Stimulated activated CD8-positive, alpha-beta memory T cell treated with anti-CD3 and anti-CD28 coated beads, Interleukin-15, amount 100 ng/mL, for 4 hours (primary cell): ENCODE measurements around the gene ZDHHC14.

ENCODE experiments used
- DNase-seq, 2 donors: peaks; one replicate each; pipeline ENCODE4 v3.0.0-alpha.2; 2020; ENCODE audit warnings: low read depth in 2 of 2

Gene ZDHHC14

DNA sequence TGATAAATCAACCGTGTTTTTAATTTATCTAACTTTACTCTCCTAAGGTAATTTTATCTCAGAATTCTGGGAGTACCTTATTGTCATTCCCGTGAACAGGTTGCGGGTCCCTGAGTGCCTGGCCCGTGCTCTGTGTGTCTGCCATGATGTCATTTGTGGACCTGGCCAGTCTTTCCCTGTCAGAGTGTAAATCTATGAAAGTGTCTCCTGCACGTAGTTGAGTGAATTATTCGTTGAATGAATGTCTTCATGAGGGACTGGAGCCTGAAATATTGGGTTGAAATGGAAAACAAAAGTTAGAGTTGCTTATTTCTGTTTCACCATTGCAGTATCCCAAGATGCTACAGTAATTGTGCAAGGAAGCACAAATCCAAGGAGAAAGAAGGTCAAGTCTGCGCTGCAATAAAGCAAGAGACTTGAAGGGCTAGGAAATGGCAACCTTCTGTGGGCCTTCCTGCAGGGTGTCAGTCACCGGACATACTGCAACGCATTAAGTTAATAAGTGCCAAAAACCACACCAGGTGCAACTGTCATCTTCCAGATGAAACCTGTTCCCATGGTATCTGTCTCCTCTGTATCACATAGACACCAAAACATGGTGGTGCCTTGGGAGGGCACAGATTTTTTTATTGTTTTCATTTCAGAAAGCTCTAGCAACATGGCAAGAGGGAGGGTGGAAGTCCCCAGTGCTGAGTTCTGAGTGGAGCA lies 135.5 kb downstream of the ZDHHC14 start:
- no peak for DNase-seq

- no peak for DNase-seq
Measured at GRCh38 chr6:157517601-157518359, 136.8 kb downstream of the ZDHHC14 start.

DNA sequence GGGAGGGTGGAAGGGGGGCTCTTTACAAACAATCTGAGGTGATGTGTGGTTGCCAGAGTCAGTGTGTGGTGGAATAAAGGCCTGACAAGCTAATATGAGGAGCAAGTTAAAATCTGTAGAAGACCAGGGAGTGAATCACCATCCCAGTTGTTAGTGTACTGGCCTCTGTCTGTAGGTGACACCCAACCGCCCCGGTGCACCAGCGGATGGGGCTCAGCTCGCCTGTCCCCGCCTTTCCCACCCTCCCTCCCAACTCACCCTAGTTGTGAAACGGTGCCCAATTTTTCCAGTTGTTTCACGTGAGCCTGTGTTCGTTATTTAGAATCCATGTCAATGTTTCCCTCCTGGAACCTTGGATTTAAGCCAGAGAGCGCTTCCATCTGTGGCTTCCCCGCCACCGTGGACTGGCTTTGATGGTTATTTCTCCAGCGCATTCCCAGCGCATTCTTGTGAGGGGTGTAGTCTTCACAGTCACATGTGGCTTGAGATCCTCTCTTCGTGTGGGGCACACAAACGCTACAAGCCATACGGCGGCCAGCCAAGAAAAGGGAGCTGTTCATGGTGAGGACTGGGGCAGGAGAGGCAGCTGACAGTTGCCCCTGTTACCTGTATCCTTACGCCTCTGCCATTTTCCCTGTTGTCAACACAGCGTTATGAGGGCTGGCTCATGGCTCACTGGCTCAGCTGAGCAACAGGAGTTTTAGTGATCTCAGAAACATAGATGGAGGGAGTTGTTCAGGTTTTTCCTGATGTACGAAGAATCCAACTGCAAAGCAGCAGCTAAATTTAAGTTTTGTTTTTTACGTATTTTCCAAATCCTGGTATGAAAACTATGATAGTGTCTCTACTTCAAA lies 137.6 kb downstream of the ZDHHC14 start:
- DNase-seq: no peak

DNA sequence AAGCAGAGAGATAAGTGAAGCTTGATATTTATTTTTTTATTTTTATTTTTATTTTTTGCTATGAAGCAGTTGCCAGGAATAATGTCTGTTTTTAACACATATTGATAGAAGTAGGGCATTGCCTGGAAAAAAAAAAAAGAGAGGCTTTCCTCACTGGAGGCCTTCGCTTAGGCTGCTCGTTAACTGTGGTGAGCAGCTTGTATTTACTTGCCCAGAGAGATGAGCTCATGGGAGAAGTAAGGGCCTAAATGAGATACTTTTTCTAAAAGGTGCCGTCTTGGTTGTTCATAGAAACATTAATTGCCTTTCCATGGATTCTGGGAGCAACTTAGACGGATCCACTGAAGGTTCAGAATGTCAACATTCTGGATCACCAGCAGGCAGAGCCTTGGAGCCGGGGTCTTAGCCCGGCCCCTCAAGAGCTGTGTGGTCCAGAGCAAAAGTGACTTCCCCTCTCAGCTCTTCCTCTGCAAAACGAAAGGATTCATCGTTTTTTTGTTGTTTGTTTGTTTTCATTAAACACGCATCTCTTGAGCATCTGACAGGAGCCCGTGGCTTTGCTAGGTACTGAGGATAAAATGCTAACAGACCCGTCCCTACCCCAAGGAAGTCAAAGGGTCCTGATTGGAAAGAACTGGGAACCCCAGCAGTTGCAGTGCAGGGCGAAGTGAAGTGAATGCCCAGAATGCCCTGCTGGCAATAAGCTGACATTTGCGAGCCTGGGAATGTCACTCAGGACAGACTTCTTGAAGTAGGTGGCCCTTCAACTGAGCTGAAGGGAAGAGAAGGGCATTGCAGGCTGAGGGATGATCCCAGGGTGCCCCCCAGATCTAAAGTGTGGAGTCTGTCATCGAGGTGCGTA lies 138.5 kb downstream of the ZDHHC14 start:
- DNase-seq: no peak

DNA sequence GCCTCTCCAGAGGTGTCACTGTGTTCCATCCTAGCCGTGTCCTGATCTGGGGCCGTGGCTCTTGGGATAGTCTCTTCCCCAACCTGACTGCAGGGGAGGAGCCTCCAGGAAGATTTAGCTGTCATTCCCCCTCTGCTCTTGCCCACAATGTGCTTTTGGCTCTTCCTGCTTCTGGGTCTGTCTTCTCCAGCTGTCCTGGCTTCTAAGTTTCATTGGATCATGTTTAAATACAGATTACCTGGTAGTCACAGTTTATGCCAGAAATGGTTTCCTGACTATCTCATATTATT lies 139.1 kb downstream of the ZDHHC14 start:
- DNase-seq: no peak

DNA sequence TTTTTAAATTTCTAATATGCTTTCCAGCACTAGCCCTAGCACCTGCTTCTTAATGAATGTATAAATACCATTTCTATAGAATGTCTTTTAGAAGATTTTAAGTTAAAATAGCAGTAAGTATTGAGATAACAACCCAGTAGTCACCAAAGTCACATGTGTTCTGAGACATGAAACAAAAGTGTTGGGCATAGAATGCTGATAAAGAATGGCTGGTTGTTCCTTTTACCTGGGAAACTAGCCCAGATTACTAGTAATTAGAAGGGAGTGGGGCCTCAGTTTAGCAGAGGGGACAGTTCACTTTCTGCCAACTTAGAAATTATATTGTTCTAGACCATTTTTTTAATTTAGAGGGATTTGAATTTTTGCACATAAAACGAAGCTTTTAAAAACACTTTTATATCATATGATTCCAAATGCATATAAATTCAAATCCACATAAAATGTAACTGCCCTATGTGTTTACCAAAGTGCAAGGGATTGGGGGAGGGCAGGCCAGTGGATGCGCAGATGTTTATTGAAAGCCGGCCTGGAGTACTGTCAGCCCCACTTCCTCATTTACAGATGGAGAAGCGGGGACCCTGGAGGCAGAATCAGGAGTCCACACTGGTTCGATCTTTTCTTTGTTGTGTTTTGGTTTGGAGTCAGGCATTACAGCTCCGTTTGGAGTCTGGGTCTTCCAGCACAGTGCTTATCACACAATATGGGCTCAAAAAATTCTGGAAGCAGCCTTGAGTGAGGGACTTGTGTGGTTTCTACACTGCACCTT lies 139.8 kb downstream of the ZDHHC14 start:
- no peak for DNase-seq

- no peak for DNase-seq
Measured at GRCh38 chr6:157521362-157522335, 140.7 kb downstream of the ZDHHC14 start.

GRCh38 chr6:157522472-157522871 lies 141.5 kb downstream of the ZDHHC14 start:
- no peak for DNase-seq

DNA sequence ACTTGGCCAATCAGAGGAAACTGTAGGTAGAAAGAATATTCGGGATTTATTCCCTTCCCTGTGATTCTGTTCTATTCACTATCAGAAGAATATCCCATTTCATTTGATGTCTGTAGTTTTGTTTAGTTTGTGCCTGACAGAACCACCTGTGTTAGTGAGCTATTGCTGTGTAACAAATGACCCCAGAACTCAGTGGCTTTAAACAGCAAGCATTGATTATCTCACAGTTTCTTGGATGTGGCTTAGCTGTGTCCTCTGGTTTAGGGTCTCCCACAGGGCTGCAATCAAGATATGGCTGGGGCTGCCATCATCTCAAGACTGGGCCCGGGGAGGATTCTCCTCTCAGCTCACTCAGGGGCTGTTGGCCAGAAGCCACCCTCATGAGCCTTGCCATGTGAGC lies 143.7 kb downstream of the ZDHHC14 start:
- DNase-seq: no peak

GRCh38 chr6:157525292-157525889 lies 144.4 kb downstream of the ZDHHC14 start:
- DNase-seq: no peak

DNA sequence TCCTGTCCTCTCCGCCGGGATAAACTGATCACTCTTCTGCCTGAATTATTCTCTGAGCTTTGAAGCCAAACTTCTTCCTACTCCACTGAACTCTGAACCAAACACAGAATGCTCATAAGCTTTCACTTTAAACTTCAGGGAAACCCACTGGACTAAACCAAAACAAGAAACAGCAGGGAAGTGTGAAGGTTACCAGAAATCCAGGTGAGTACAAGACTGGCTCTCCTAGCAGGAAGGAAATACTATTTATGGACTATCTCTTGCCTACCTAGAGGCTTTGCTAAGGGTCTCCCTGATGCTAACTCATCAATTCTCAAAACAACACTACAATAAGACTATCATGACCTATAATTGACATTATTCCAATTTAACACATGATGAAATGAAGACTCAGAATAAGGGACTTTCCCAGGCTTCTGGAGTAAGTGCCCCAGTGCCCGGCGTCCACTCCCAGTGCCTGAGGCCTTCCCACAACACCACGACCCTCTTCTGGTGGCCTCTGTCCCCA lies 145.0 kb downstream of the ZDHHC14 start:
- DNase-seq: no peak

- DNase-seq: no peak
Measured at GRCh38 chr6:157527471-157527907, 146.5 kb downstream of the ZDHHC14 start.

GRCh38 chr6:157528931-157529653 lies 148.1 kb downstream of the ZDHHC14 start:
- DNase-seq: no peak

- no peak for DNase-seq
Measured at GRCh38 chr6:157529654-157530039, 148.7 kb downstream of the ZDHHC14 start.

- no peak for DNase-seq
Measured at GRCh38 chr6:157530126-157530525, 149.1 kb downstream of the ZDHHC14 start.

- DNase-seq: no peak
Measured at GRCh38 chr6:157530724-157531168, 149.8 kb downstream of the ZDHHC14 start.

- DNase-seq: no peak
Measured at GRCh38 chr6:157531169-157531985, 150.4 kb downstream of the ZDHHC14 start.
